ENCODE data around the gene NCR1. TPM values are rescaled to one million over a fixed set of nuclear protein-coding genes. Genes with fewer than 3 reads are reported as not detected.
"Not testable (repeated sequence)": the region's sequence is repeated elsewhere in the genome, so short reads cannot be mapped to it uniquely, and the experiment has no call there.

NCR1 gene
- total RNA-seq, 1 experiment from 2014 or later = not detected

DNA sequence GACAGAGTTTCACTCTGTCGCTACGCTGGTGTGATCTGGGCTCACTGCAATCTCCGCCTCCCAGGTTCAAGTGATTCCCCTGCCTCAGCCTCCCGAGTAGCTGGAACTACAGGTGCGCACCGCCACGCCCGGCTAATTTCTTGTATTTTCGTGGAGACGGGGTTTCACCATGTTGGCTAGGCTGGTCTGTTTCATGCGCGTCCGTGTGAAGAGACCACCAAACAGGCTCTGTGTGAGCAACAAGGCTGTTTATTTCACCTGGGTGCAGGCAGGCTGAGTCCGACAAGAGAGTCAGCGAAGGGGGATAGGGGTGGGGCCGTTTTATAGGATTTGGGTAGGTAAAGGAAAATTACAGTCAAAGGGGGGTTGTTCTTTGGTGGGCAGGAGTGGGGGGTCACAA, 11.8 kb upstream of the NCR1 start:
- H3K36me3 ChIP-seq; H3K4me3 ChIP-seq; H3K4me1 ChIP-seq (replicated peaks); H3K9me3 ChIP-seq (replicated peaks); H3K27me3 ChIP-seq (replicated peaks); DNase-seq (ENCODE audit: low read depth in 1 of 2, low spot score in 2 of 2); H3K27ac ChIP-seq: not testable (repeated sequence)

DNA sequence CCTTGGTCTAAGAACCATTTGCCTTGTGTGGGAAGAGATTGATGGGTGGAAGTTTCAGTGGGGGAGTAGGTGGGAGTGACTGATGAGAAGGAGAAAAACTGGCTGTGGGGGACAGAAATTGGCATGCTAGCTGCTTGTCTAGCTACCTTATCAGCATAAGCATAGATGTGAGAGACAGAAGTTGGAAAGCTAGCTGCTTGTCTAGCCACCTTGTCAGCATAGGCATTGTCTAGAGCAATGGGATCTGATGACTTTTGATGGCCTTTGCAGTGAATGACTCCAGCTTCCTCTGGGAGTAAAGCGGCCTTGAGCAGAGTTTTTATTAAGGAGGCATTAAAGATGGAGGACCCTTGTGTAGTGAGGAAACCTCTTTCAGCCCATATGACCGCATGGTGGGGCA, 9.9 kb upstream of the NCR1 start:
- H3K27me3 ChIP-seq (replicated peaks) = no peaks in the 10 kb centered on the region; the same call in 1 of the 2 replicates
- no peaks in the 10 kb centered on the region for H3K4me1 ChIP-seq (replicated peaks)
- no peaks in the 10 kb centered on the region for H3K36me3 ChIP-seq
- H3K9me3 ChIP-seq (replicated peaks) = no peaks in the 10 kb centered on the region
- no peak overlapping the region for H3K4me3 ChIP-seq
- H3K27ac ChIP-seq = no peak overlapping the region
- no peak for DNase-seq (ENCODE audit: low read depth in 1 of 2, low spot score in 2 of 2)

DNA sequence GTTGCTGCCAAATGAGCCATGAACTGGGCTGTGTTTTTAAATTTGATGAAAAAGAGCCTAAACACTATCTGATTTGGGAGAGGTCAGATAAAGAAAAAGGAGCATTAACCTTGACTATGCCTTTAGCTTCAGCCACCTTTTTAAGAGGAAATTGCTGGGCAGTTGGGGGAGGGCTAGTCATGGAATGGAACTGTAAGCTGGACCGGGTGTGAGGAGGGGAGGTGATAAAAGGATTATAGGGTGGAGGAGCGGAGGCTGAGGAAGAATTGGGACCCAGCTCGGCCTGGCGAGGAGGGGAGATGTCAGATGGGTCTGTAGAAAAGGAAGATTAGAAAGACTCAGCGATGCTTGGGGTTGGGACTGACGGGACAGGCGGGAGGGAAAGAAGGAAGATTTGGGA, 7.3 kb upstream of the NCR1 start:
- not testable (repeated sequence) for H3K27ac ChIP-seq; H3K36me3 ChIP-seq; DNase-seq (ENCODE audit: low read depth in 1 of 2, low spot score in 2 of 2); H3K4me3 ChIP-seq; H3K4me1 ChIP-seq (replicated peaks); H3K9me3 ChIP-seq (replicated peaks); H3K27me3 ChIP-seq (replicated peaks)

DNA sequence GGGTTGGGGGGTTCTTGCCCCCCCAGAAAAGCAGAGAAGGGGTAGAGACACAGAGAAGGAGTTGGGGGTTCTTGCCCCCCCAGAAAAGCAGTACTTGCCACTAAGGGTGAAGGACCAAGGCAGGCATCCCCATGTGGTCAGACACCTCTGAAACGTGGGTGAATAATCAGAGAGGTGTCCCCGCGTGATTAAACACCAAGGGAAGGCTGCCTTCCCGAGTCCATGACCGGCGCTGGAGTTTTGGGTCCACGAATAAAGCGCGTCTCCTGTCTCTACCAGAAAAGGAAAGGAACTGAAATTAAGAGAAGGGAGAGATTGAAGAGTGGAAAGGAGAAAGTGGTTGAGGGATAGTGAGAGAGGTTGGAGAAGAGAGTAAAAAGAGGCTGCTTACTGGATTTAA, 6.3 kb upstream of the NCR1 start:
- not testable (repeated sequence) for H3K36me3 ChIP-seq; H3K9me3 ChIP-seq (replicated peaks); H3K27me3 ChIP-seq (replicated peaks); H3K27ac ChIP-seq; H3K4me3 ChIP-seq; DNase-seq (ENCODE audit: low read depth in 1 of 2, low spot score in 2 of 2); H3K4me1 ChIP-seq (replicated peaks)

DNA sequence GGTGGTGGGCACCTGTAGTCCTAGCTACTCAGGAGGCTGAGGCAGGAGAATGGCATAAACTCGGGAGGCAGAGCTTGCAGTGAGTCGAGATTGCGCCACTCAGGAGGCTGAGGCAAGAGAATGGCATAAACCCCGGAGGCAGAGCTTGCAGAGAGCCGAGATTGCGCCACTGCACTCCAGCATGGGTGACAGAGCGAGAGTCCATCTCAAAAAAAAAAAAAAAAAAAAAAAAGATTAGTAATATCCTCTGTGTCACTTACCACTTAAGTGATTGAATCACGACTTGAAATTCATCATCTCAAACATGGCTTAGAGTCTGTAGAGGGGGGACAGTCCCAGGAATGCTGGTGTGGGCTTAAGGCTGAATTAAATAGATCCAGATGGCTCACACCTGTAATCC, 4.8 kb upstream of the NCR1 start:
- H3K27ac ChIP-seq; DNase-seq (ENCODE audit: low read depth in 1 of 2, low spot score in 2 of 2); H3K27me3 ChIP-seq (replicated peaks); H3K4me3 ChIP-seq; H3K9me3 ChIP-seq (replicated peaks); H3K4me1 ChIP-seq (replicated peaks); H3K36me3 ChIP-seq: not testable (repeated sequence)

DNA sequence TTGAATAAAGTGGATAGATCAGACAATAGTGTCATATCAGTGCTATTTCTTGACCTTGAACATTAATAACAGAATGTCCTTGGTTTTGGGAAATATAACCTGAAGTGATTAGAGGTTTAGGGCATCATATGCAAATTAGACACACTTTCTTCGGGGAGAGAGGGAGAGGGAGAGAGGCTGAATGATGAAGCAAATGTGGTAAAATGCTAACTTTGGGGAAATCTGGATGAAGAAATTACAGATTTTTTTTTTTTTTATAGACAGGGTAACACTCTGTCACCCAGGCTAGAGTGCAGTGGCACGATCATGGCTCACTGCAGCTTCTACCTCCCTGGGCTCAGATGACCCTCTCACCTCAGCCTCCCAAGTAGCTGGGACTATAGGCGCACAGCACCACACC, 3.9 kb upstream of the NCR1 start:
- H3K27ac ChIP-seq = no peak overlapping the region
- H3K4me3 ChIP-seq = no peak overlapping the region
- H3K27me3 ChIP-seq (replicated peaks) = no peaks in the 10 kb centered on the region
- H3K36me3 ChIP-seq = no peaks in the 10 kb centered on the region
- H3K4me1 ChIP-seq (replicated peaks) = no peaks in the 10 kb centered on the region
- no peak for DNase-seq (ENCODE audit: low read depth in 1 of 2, low spot score in 2 of 2)
- H3K9me3 ChIP-seq (replicated peaks) = no peaks in the 10 kb centered on the region

DNA sequence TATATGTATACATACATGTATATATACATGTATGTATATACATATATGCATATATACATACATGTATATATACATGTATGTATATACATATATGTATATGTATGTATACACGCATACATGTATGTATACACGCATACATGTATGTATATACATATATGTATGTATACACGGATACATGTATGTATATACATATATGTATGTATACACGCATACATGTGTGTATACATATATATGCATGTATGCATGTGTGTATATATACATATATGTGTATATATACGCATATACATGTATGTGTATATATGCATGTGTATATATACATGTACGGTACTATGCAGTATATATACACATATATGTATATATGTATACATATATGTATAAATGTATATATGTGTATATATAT, 2.6 kb upstream of the NCR1 start:
- Histone ChIP-seq H3K27ac (no peak overlapping the region), H3K9me3 (replicated peaks) (no peaks in the 10 kb centered on the region), H3K27me3 (replicated peaks) (no peaks in the 10 kb centered on the region), H3K4me3 (no peak overlapping the region), H3K4me1 (replicated peaks) (no peaks in the 10 kb centered on the region), H3K36me3 (no peaks in the 10 kb centered on the region)
- DNase-seq (ENCODE audit: low read depth in 1 of 2, low spot score in 2 of 2) = no peak

DNA sequence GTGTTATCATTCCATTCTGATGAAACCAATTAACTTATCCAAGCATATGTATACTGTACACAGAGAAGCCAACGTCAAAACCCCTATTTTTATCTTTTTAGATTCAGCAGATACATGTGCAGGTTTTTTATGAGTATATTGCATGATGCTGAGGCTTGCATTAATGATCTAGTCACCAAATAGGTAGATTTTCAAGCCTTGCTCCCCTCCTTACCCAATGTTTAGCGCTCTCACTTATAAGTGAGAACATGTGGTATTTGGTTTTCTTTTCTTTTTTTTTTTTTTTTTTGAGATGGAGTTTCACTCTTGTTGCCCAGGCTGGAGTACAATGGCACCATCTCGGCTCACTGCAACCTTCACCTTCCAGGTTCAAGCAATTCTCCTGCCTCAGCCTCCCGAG, 1.7 kb upstream of the NCR1 start:
- H3K4me3 ChIP-seq; H3K36me3 ChIP-seq; H3K4me1 ChIP-seq (replicated peaks); H3K27me3 ChIP-seq (replicated peaks); H3K27ac ChIP-seq; H3K9me3 ChIP-seq (replicated peaks); DNase-seq (ENCODE audit: low read depth in 1 of 2, low spot score in 2 of 2): not testable (repeated sequence)

DNA sequence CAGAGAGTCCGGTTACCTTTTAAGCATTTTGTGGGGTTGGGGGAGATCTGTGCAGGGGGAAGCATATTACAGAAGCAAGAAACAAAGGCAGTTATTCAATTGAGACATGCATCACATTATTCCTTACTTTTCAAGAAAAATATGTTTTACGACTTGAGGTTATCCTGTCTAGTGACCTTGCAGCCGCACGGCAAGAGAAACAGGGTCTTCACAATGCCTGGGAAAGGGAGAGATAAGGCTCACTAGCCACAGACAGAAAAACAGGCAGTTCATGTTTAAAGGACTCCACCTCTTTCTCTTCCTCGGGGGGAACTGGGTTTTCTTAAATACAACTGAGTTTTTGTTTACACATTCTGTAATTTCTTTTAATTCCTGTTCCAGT, 536 bp upstream of the NCR1 start:
- H3K27ac ChIP-seq = no peak overlapping the region
- no peaks in the 10 kb centered on the region for H3K36me3 ChIP-seq
- no peaks in the 10 kb centered on the region for H3K4me1 ChIP-seq (replicated peaks)
- no peaks in the 10 kb centered on the region for H3K27me3 ChIP-seq (replicated peaks)
- no peak overlapping the region for H3K4me3 ChIP-seq
- H3K9me3 ChIP-seq (replicated peaks) = no peaks in the 10 kb centered on the region
- DNase-seq (ENCODE audit: low read depth in 1 of 2, low spot score in 2 of 2) = no peak

DNA sequence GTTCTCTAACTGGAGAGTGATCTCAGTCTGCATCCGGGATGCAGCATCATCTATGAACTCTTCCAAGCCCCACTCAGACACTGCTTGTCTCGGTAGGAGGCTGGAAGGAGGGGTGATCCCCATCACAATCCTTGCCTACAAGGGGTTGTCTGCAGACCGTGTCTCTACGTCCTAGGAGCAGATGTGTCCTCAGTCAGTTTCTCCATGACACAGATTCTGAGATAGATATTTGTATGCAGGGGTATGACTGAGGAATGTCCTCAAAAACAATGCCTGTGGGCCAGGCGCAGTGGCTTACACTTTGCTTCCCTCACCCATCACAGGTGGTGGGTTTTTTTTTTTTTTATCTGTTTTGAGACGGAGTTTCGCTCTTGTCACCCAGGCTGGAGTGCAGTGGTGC, 871 bp downstream of the NCR1 start:
- no peak for DNase-seq (ENCODE audit: low read depth in 1 of 2, low spot score in 2 of 2)
- no peaks in the 10 kb centered on the region for H3K36me3 ChIP-seq
- H3K4me3 ChIP-seq = no peak overlapping the region
- H3K9me3 ChIP-seq (replicated peaks) = no peaks in the 10 kb centered on the region
- no peaks in the 10 kb centered on the region for H3K27me3 ChIP-seq (replicated peaks)
- H3K27ac ChIP-seq = no peak overlapping the region
- H3K4me1 ChIP-seq (replicated peaks) = no peaks in the 10 kb centered on the region

DNA sequence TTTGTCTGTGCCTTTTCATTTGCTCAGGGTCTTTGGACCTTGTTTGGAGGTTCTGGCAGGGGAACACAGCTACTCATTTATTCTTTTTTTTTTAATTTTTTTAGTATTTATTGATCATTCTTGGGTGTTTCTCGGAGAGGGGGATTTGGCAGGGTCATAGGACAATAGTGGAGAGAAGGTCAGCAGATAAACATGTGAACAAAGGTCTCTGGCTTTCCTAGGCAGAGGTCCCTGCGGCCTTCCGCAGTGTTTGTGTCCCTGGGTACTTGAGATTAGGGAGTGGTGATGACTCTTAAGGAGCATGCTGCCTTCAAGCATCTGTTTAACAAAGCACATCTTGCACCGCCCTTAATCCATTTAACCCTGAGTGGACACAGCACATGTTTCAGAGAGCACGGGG, 2.0 kb downstream of the NCR1 start:
- not testable (repeated sequence) for H3K9me3 ChIP-seq (replicated peaks); H3K4me3 ChIP-seq; H3K27me3 ChIP-seq (replicated peaks)

DNA sequence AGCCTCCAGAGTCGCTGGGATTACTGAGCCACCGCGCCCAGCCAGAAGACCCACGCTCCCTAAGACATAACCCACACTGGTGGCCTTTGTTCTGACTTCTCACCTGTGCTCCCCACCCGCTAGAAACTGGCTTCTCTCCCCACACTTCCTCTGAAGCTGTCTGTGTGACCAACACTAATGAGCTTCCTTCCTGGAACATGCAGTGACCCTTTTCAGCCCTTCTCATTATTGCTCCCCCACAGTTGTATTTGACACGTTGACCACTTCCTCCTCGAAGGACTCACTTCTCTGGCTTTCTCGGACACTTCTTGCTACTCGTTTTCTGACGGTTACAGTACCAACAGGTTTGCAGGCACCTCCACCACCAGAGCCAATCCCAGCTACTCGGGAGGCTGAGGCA, 10.9 kb downstream of the NCR1 start:
- Histone ChIP-seq H3K27me3 (replicated peaks) (no peaks in the 10 kb centered on the region), H3K9me3 (replicated peaks) (no peaks in the 10 kb centered on the region), H3K27ac (no peak overlapping the region), H3K4me1 (replicated peaks) (no peaks in the 10 kb centered on the region), H3K36me3 (no peaks in the 10 kb centered on the region), H3K4me3 (no peak overlapping the region)
- DNase-seq (ENCODE audit: low read depth in 1 of 2, low spot score in 2 of 2) = no peak

More for the DNA sequence above, 2.0 kb downstream of the NCR1 start:
- DNase-seq (ENCODE audit: low read depth in 1 of 2, low spot score in 2 of 2); H3K27ac ChIP-seq; H3K4me1 ChIP-seq (replicated peaks); H3K36me3 ChIP-seq: not testable (repeated sequence)

DNA sequence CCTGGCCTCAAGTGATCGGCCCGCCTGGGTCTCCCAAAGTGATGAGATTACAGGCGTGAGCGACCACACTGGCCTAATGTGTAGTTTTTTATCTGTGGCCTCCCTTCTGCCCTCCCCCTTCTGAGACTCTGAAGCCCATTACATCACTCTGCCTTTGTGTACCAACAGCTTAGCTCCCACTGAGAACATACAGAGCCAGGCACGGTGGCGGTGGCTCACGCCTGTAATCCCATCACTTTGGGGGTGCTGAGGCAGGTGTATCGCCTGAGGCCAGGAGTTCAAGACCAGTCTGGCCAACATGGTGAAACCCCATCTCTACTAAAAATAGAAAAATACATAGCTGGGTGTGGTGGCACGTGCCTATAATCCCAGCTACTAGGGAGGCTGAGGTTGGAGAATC, 12.6 kb downstream of the NCR1 start:
- Histone ChIP-seq H3K9me3 (replicated peaks) (no peaks in the 10 kb centered on the region), H3K27me3 (replicated peaks) (no peaks in the 10 kb centered on the region), H3K27ac (no peak overlapping the region), H3K4me3 (no peak overlapping the region), H3K36me3 (no peaks in the 10 kb centered on the region), H3K4me1 (replicated peaks) (no peaks in the 10 kb centered on the region)
- no peak for DNase-seq (ENCODE audit: low read depth in 1 of 2, low spot score in 2 of 2)

DNA sequence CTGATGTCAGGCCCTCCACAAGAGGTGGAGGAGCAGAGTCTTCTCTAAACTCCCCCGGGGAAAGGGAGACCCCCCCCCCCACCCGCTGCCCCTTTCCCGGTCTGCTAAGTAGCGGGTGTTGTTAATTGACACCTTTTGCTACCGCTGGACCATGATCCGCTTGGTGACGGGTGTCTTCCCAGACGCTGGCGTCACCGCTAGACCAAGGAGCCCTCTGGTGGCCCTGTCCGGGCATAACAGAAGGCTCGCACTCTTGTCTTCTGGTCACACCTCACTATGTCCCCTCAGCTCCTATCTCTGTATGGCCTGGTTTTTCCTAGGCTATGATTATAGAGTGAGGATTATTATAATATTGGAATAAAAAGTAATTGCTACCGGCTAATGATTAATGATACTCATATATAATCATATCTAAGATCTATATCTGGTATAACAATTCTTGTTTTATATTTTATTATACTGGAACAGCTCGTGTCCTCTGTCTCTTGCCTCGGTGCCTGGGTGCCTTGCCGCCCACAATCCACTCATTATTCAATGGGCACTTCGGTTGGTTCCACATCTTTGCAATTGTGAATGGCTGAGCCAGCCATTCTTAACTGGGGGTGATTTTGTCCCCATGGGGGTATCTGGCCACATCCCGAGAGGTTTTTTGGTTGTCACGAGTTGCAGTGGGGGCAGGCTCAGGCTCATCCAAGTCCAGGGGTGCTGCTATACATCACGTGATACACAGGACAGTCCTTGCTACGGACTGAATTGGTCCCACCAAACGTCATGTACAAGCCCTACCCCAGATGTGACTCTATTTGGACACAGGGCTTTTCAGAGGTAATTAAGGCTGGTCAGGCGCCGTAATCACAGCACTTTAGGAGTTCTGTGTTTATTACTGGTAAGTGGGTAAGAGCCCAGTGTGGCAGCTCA, 14.0 kb downstream of the NCR1 start:
- not testable (repeated sequence) for H3K4me1 ChIP-seq (replicated peaks); H3K27me3 ChIP-seq (replicated peaks); H3K4me3 ChIP-seq; H3K9me3 ChIP-seq (replicated peaks); H3K36me3 ChIP-seq; DNase-seq (ENCODE audit: low read depth in 1 of 2, low spot score in 2 of 2); H3K27ac ChIP-seq

DNA sequence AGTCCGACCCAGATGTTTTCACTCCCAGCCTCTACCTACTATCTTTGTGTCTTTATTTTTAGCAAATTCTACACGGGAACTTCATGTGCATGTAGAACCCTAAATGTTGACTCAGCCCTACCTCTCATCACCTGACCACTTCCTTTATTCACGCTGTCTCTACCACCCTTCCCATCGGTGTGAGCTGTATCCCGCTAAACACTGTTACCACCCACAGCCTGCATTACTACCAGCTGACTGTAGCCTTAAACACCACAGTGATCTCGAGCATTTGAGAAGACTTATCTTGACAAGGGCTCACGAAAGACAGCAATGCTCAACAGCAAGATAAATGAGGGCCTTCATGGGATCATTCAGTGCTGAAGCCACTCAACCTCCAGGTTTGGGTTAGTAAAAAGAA, 15.1 kb downstream of the NCR1 start:
- H3K36me3 ChIP-seq = no peaks in the 10 kb centered on the region
- no peak overlapping the region for H3K27ac ChIP-seq
- no peak overlapping the region for H3K4me3 ChIP-seq
- H3K9me3 ChIP-seq (replicated peaks) = no peaks in the 10 kb centered on the region; the same call in 1 of the 2 replicates
- H3K27me3 ChIP-seq (replicated peaks) = no peaks in the 10 kb centered on the region
- no peak for DNase-seq (ENCODE audit: low read depth in 1 of 2, low spot score in 2 of 2)
- no peaks in the 10 kb centered on the region for H3K4me1 ChIP-seq (replicated peaks)
